MCF 10A (cell line): Measurements from ENCODE around the gene GPT2. TPM values are rescaled to one million over a fixed set of nuclear protein-coding genes. Genes with fewer than 3 reads are reported as not detected.

ENCODE experiments used
- BruUV-seq: library from RNA; stranded (reverse); fragments of 400-500 nt; replicated peaks from 2 replicates; lab custom pipeline; 2021; lab: Mats Ljungman, UMichigan
- CTCF ChIA-PET: fragments of 300-600 bp; sonication (Branson Sonifier 250); formaldehyde crosslinking; extraction: SDS; loops from one replicate; lab custom pipeline; 2021; ENCODE audit warnings: antibody characterized with exemption, inconsistent platforms; lab: Yijun Ruan, JAX
- POLR2A ChIA-PET: fragments of 300-600, 350-650 bp; sonication (Branson Sonifier 250); formaldehyde crosslinking; extraction: SDS; loops from one replicate; lab custom pipeline; 2020; ENCODE audit warnings: antibody characterized with exemption, inconsistent platforms; lab: Yijun Ruan, JAX
- DNase-seq: peaks from one replicate; pipeline ENCODE4 v3.0.0-alpha.2; 2018; ENCODE audit not compliant: unreplicated experiment
- H3K27ac Mint-ChIP-seq: one replicate; pipeline ENCODE4 v1.8.0; 2022; ENCODE audit warnings: mild to moderate bottlenecking, low read depth, mixed read lengths; ENCODE audit not compliant: unreplicated experiment
- H3K27me3 Mint-ChIP-seq: one replicate; pipeline ENCODE4 v1.8.0; 2022; ENCODE audit warnings: mixed read lengths; ENCODE audit not compliant: insufficient read depth, unreplicated experiment
- H3K36me3 Mint-ChIP-seq: one replicate; pipeline ENCODE4 v1.8.0; 2022; ENCODE audit warnings: mild to moderate bottlenecking, moderate library complexity, mixed read lengths; ENCODE audit not compliant: insufficient read depth, unreplicated experiment
- H3K4me1 Mint-ChIP-seq: one replicate; pipeline ENCODE4 v1.8.0; 2022; ENCODE audit warnings: mixed read lengths; ENCODE audit not compliant: insufficient read depth, unreplicated experiment
- H3K4me3 Mint-ChIP-seq: one replicate; pipeline ENCODE4 v1.8.0; 2022; ENCODE audit warnings: mild to moderate bottlenecking, moderate library complexity, mixed read lengths; ENCODE audit not compliant: unreplicated experiment
- H3K9me3 Mint-ChIP-seq: one replicate; pipeline ENCODE4 v1.8.0; 2022; ENCODE audit warnings: mixed read lengths; ENCODE audit not compliant: unreplicated experiment
- CTCF ChIP-seq: fragments of 200-600 bp; IDR thresholded peaks from one replicate; pipeline ENCODE4 v1.8.0; 2022; ENCODE audit warnings: antibody characterized with exemption, mild to moderate bottlenecking; ENCODE audit not compliant: unreplicated experiment
- intact Hi-C: fragments of 100-400 bp; cut with micrococcal nuclease; formaldehyde crosslinking; loops from 2 replicates; pipeline ENCODE4 v1.14.1; 2022
- total RNA-seq: library from RNA; stranded (reverse); gene quantifications from 2 replicates; pipeline ENCODE4 v1.2.3, GENCODE V29; 2022

Gene GPT2
- total RNA-seq, 1 experiment from 2014 or later, result 60.6 TPM

- ChIA-PET POLR2A (interaction anchor here (0.9 kb wide), 1 partner anchor 53 kb away, joined by 4 read pairs; no protein-coding TSS in a partner anchor), CTCF (interaction anchor here (0.6 to 15.6 kb wide), 9 partner anchors 10 to 233 kb away, joined by 3 to 287 read pairs (median 5); no protein-coding TSS in a partner anchor)
- Mint-ChIP-seq H3K27me3 (no peaks in the 10 kb centered on the region), H3K36me3 (peaks cover 47% of the 10 kb centered on the region), H3K4me3 (no peak overlapping the region), H3K4me1 (no peaks in the 10 kb centered on the region), H3K27ac (no peak overlapping the region), H3K9me3 (no peaks in the 10 kb centered on the region)
- no peak for DNase-seq
- TF ChIP-seq CTCF, result no peak
- no TSS peak for BruUV-seq
- intact Hi-C loops, result no loop called here
Observed at GRCh38 chr16:46906360-46907060, 22.3 kb downstream of the GPT2 start.

- no peak for DNase-seq
- ChIA-PET POLR2A (interaction anchor here (0.5 to 0.9 kb wide), 2 partner anchors 48 to 53 kb away, joined by 3 to 4 read pairs; no protein-coding TSS in a partner anchor), CTCF (interaction anchor here (0.6 to 15.6 kb wide), 8 partner anchors 11 to 234 kb away, joined by 3 to 287 read pairs (median 6); no protein-coding TSS in a partner anchor)
- H3K4me1 Mint-ChIP-seq, result no peaks in the 10 kb centered on the region
- H3K27ac Mint-ChIP-seq, result no peak overlapping the region
- no peaks in the 10 kb centered on the region for H3K9me3 Mint-ChIP-seq
- H3K4me3 Mint-ChIP-seq, result no peak overlapping the region
- TF ChIP-seq CTCF, result no peak
- peaks cover 47% of the 10 kb centered on the region for H3K36me3 Mint-ChIP-seq
- intact Hi-C loops, result no loop called here
- no peaks in the 10 kb centered on the region for H3K27me3 Mint-ChIP-seq
- BruUV-seq, result no TSS peak
Observed at GRCh38 chr16:46907061-46907774, 23.1 kb downstream of the GPT2 start.

- Mint-ChIP-seq H3K4me1 (no peaks in the 10 kb centered on the region), H3K36me3 (peaks cover 51% of the 10 kb centered on the region), H3K4me3 (no peak overlapping the region), H3K27ac (no peak overlapping the region), H3K9me3 (no peaks in the 10 kb centered on the region), H3K27me3 (no peaks in the 10 kb centered on the region)
- ChIA-PET CTCF (interaction anchor here (0.6 to 15.6 kb wide), 36 partner anchors 9 to 1277 kb away, joined by 3 to 287 read pairs (median 5); no protein-coding TSS in a partner anchor), POLR2A (interaction anchor here (1.0 to 1.2 kb wide), 2 partner anchors 49 to 55 kb away, joined by 5 to 7 read pairs; no protein-coding TSS in a partner anchor)
- DNase-seq, result peak; percentile 70
- TF ChIP-seq CTCF, result peak; percentile 49
- BruUV-seq, result no TSS peak
- intact Hi-C loops, result loop anchor here (1.0 kb wide), 2 partner anchors 54 to 235 kb away; no protein-coding TSS in a partner anchor
Observed at GRCh38 chr16:46908540-46909372, 24.6 kb downstream of the GPT2 start.
